ENCODE measurements around the gene M6PR.

M6PR gene

DNA sequence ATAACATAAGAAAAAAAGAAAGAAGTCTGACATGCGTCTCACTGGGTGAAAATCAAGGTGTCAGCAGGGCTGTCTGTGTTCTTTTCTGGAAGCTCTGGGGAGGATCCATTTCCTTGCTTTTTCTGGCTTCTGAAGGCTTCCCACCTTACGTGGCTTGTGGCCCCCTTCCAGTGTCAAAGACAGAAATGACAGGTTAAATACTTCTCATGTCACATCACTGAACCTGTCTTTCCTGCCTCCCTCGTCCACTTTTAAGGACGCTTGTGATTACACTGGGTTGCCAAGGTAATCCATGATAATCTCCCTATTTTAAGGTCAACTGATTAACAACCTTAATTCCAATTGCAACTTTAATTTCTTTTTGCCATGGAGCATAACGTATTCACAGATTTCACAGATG, 39.7 kb downstream of the M6PR start:
- no peak overlapping the region for H2AFZ ChIP-seq (ENCODE audit: low read depth)
- H3K4me3 ChIP-seq (IDR thresholded peaks at IDR 0.05; ENCODE audit: insufficient read depth, low read depth, low read length), result no peak overlapping the region
- H3K4me2 ChIP-seq, result no peak overlapping the region
- H3K9ac ChIP-seq, result no peak overlapping the region
- H4K20me1 ChIP-seq (ENCODE audit: insufficient read depth), result no peaks in the 10 kb centered on the region
- H3K79me2 ChIP-seq (ENCODE audit: insufficient read depth, low read depth), result no peaks in the 10 kb centered on the region
- TF ChIP-seq, protein P1, sequence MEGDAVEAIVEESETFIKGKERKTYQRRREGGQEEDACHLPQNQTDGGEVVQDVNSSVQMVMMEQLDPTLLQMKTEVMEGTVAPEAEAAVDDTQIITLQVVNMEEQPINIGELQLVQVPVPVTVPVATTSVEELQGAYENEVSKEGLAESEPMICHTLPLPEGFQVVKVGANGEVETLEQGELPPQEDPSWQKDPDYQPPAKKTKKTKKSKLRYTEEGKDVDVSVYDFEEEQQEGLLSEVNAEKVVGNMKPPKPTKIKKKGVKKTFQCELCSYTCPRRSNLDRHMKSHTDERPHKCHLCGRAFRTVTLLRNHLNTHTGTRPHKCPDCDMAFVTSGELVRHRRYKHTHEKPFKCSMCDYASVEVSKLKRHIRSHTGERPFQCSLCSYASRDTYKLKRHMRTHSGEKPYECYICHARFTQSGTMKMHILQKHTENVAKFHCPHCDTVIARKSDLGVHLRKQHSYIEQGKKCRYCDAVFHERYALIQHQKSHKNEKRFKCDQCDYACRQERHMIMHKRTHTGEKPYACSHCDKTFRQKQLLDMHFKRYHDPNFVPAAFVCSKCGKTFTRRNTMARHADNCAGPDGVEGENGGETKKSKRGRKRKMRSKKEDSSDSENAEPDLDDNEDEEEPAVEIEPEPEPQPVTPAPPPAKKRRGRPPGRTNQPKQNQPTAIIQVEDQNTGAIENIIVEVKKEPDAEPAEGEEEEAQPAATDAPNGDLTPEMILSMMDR (conservative IDR thresholded peaks at IDR 0.05; ENCODE audit: low read depth, low read length), result no peak
- no peaks in the 10 kb centered on the region for H3K27me3 ChIP-seq (ENCODE audit: insufficient read depth, low read depth)
- peaks cover 6% of the 10 kb centered on the region for H3K4me1 ChIP-seq (ENCODE audit: low read depth, poor library complexity, severe bottlenecking)
- H3K36me3 ChIP-seq (ENCODE audit: insufficient read depth), result no peaks in the 10 kb centered on the region
- H3K27ac ChIP-seq, result no peak overlapping the region

DNA sequence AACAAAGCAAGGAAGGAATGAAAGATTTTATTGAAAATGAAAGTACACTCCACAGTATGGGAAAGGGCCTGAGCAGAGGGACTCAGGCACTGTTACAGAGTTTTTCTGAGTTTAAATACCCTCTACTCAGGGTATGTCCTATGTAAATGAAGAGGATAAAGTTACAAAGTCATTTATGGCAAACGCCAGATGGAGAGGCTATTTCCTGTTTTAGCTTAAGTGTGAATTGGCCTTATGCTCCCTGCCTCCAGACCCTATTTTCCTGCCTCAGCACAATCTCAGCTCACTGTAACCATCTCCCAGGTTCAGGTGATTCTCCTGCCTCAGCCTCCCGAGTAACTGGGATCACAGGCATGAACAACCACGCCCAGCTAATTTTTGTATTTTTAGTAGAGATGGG, 41.9 kb downstream of the M6PR start:
- Histone ChIP-seq H2AFZ (ENCODE audit: low read depth) (no peak overlapping the region), H3K79me2 (ENCODE audit: insufficient read depth, low read depth) (no peaks in the 10 kb centered on the region), H3K4me2 (no peak overlapping the region), H3K27ac (no peak overlapping the region), H3K27me3 (ENCODE audit: insufficient read depth, low read depth) (no peaks in the 10 kb centered on the region), H3K4me3 (IDR thresholded peaks at IDR 0.05; ENCODE audit: insufficient read depth, low read depth, low read length) (no peak overlapping the region), H3K36me3 (ENCODE audit: insufficient read depth) (no peaks in the 10 kb centered on the region), H3K4me1 (ENCODE audit: low read depth, poor library complexity, severe bottlenecking) (no peaks in the 10 kb centered on the region), H3K9ac (no peak overlapping the region), H4K20me1 (ENCODE audit: insufficient read depth) (no peaks in the 10 kb centered on the region)
- TF ChIP-seq, protein P1 (conservative IDR thresholded peaks at IDR 0.05; ENCODE audit: low read depth, low read length), result no peak

DNA sequence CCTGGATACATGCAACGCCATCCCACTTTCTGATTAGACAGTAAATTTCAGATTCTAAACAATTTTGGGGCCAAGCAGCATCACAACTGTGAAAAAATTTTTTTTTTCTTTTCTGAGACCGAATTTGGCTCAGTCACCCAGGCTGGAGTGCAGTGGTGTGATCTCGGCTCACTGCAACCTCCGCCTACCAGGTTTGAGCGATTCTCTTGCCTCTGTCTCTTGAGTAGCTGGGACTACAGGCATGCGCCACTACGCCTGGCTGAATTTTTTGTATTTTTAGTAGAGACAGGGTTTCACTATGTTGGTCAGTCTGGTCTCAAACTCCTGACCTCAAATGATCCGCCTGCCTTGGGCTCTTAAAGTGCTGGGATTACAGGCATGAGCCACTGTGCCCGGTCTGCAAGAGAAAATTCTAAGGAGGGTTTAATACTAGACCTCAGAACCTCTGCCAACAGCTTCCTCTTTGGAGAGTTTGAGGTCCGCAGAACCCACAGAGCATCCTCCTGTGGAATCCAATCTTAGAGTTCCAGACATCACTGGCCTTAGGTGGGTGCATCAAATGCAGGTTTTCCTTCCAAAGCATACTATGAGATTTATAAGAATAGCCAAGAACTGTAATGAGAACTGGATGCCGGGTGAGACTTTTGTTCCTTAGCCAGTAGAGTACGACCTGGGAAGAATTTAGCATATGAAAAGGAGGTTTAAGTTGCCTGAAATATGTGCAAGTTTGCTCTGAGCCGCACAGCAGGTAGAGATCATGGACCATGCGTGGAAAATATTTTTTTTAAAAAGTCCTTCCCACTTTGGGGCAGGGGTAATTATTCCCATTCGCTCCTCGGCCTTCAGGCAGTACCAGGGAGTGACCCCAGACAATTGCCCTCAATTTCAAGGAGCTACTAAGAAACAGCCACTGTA, 42.9 kb downstream of the M6PR start:
- Histone ChIP-seq H2AFZ (ENCODE audit: low read depth) (no peak overlapping the region), H3K79me2 (ENCODE audit: insufficient read depth, low read depth) (no peaks in the 10 kb centered on the region)

DNA sequence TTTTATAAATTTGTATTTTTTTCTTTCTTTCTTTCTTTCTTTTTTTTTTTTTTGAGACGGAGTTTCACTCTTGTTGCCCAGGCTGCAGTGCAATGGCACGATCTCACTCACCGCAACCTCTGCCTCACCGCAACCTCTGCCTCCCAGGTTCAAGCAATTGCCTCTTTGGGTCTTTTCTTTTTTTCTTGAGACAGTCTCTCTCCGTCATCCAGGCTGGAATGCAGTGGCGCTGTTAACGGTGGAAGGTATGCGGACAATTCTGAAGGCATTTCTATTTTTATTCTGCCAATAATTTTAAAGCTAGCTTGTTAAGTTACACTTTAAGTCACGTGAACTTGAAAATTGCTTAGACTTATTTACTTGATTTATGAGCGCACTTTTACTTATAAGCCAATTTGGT, 43.9 kb downstream of the M6PR start:
- Histone ChIP-seq H3K9ac (no peak overlapping the region), H3K4me3 (IDR thresholded peaks at IDR 0.05; ENCODE audit: insufficient read depth, low read depth, low read length) (no peak overlapping the region), H3K27ac (no peak overlapping the region), H3K4me2 (no peak overlapping the region), H3K36me3 (ENCODE audit: insufficient read depth) (no peaks in the 10 kb centered on the region), H2AFZ (ENCODE audit: low read depth) (no peak overlapping the region), H3K4me1 (ENCODE audit: low read depth, poor library complexity, severe bottlenecking) (no peaks in the 10 kb centered on the region), H4K20me1 (ENCODE audit: insufficient read depth) (no peaks in the 10 kb centered on the region), H3K27me3 (ENCODE audit: insufficient read depth, low read depth) (no peaks in the 10 kb centered on the region), H3K79me2 (ENCODE audit: insufficient read depth, low read depth) (no peaks in the 10 kb centered on the region)
- TF ChIP-seq, protein P1 (conservative IDR thresholded peaks at IDR 0.05; ENCODE audit: low read depth, low read length), result no peak

More for the DNA sequence above, 42.9 kb downstream of the M6PR start:
- no peaks in the 10 kb centered on the region for H3K36me3 ChIP-seq (ENCODE audit: insufficient read depth)
- no peaks in the 10 kb centered on the region for H3K4me1 ChIP-seq (ENCODE audit: low read depth, poor library complexity, severe bottlenecking)
- H3K9ac ChIP-seq, result no peak overlapping the region
- no peak overlapping the region for H3K27ac ChIP-seq
- H3K4me3 ChIP-seq (IDR thresholded peaks at IDR 0.05; ENCODE audit: insufficient read depth, low read depth, low read length), result no peak overlapping the region
- H4K20me1 ChIP-seq (ENCODE audit: insufficient read depth), result no peaks in the 10 kb centered on the region
- no peaks in the 10 kb centered on the region for H3K27me3 ChIP-seq (ENCODE audit: insufficient read depth, low read depth)
- TF ChIP-seq, protein P1 (conservative IDR thresholded peaks at IDR 0.05; ENCODE audit: low read depth, low read length), result no peak
- H3K4me2 ChIP-seq, result no peak overlapping the region
